ENCODE measurements around the gene RCAN1. TPM values are rescaled to one million over a fixed set of nuclear protein-coding genes. Genes with fewer than 3 reads are reported as not detected.
A peak's percentile ranks its signal among the peaks of the same experiment; 100 is the strongest.

RCAN1 gene
- total and polyA plus RNA-seq, 9 of the 15 experiments (the other 6 are each of a cell fraction or from before 2014, with no cell fraction given), result 4.4 to 16.5 (median 12.3) TPM

DNA sequence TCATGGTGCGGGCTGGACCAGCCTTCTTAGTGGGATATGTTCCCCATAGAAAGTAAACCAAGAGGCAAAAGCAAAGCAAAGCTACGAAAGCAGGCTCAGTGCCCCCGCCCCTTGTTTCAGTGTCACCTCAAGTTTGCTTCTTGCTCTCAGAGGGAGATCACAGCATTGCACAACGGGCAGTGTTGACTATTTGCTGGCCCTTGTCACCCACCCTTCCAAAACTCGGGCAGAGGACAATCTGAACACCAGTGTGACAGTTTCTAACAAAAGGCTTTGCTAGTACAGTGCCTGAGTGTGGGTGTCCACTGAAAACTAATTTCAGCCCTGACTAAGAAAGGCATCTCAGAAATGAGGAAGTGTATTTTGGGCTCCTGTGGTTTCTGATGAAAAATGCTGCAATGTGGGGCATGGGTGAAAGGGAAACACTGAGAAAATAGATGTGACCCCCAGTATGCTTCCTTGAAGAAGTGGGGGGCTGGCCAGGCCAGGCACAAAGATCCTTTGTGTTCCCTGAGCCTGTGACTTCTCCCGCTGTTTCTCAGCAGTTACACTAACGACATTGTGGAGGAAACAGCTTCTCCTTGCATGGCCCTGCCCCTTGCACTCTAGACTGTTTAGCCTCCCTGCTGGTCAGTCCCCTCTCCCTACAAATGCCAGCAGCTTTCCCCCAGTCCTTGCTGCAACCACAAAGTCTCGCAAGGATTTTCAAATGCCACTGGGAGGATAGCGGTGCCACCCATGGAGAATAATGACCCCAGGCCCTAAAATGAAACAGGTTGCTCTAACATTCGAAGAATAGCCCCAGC lies 69.6 kb downstream of the RCAN1 start (continued):
- TF ChIP-seq ZNF584 (CRISPR knock-in tag; IDR thresholded peaks at IDR 0.05; ENCODE audit: low read depth) (peak; percentile 88; the same call in 1 of the 2 replicates), ZNF311 (CRISPR knock-in tag; IDR thresholded peaks at IDR 0.05) (peak; percentile 56; the same call in 1 of the 2 replicates), CBFB (CRISPR knock-in tag; IDR thresholded peaks at IDR 0.05) (0 out of 2 replicates have a peak, but pooled peaks have one; percentile 26), SMARCC2 (IDR thresholded peaks at IDR 0.05; ENCODE audit: low read depth) (peak; percentile 33; the same call in 1 of the 2 replicates), RBM17 (IDR thresholded peaks at IDR 0.05; ENCODE audit: borderline replicate concordance, low read depth, low read length) (no peak), ZKSCAN8 (CRISPR knock-in tag; IDR thresholded peaks at IDR 0.05) (peak; percentile 43; the same call in 1 of the 2 replicates), DDX20 (tag; IDR thresholded peaks at IDR 0.05; ENCODE audit: low read depth) (peak; percentile 44), TRIM24 (IDR thresholded peaks at IDR 0.05) (peak; percentile 55 to 85; a peak in 2 of 4 replicates), NR2F6 (CRISPR knock-in tag; IDR thresholded peaks at IDR 0.05) (no peak), ARHGAP35 (IDR thresholded peaks at IDR 0.05; ENCODE audit: partially characterized antibody) (no peak), FOXA3 (CRISPR knock-in tag; conservative IDR thresholded peaks at IDR 0.05 in 1 of 2, IDR thresholded peaks at IDR 0.05 in 1 of 2) (peak; percentile 33 to 59; a peak in 1 of 4 replicates), STAT5B (CRISPR knock-in tag; IDR thresholded peaks at IDR 0.05) (no peak), ZSCAN32 (CRISPR knock-in tag; IDR thresholded peaks at IDR 0.05) (peak; percentile 68; the same call in 1 of the 2 replicates), TFAM (CRISPR knock-in tag; conservative IDR thresholded peaks at IDR 0.05) (no peak), ZNF274 (IDR thresholded peaks at IDR 0.05; ENCODE audit: borderline replicate concordance, low read depth, low read length) (no peak), CHD1 (IDR thresholded peaks at IDR 0.05; ENCODE audit: low read length) (no peak)
- TF ChIP-seq, protein P1, sequence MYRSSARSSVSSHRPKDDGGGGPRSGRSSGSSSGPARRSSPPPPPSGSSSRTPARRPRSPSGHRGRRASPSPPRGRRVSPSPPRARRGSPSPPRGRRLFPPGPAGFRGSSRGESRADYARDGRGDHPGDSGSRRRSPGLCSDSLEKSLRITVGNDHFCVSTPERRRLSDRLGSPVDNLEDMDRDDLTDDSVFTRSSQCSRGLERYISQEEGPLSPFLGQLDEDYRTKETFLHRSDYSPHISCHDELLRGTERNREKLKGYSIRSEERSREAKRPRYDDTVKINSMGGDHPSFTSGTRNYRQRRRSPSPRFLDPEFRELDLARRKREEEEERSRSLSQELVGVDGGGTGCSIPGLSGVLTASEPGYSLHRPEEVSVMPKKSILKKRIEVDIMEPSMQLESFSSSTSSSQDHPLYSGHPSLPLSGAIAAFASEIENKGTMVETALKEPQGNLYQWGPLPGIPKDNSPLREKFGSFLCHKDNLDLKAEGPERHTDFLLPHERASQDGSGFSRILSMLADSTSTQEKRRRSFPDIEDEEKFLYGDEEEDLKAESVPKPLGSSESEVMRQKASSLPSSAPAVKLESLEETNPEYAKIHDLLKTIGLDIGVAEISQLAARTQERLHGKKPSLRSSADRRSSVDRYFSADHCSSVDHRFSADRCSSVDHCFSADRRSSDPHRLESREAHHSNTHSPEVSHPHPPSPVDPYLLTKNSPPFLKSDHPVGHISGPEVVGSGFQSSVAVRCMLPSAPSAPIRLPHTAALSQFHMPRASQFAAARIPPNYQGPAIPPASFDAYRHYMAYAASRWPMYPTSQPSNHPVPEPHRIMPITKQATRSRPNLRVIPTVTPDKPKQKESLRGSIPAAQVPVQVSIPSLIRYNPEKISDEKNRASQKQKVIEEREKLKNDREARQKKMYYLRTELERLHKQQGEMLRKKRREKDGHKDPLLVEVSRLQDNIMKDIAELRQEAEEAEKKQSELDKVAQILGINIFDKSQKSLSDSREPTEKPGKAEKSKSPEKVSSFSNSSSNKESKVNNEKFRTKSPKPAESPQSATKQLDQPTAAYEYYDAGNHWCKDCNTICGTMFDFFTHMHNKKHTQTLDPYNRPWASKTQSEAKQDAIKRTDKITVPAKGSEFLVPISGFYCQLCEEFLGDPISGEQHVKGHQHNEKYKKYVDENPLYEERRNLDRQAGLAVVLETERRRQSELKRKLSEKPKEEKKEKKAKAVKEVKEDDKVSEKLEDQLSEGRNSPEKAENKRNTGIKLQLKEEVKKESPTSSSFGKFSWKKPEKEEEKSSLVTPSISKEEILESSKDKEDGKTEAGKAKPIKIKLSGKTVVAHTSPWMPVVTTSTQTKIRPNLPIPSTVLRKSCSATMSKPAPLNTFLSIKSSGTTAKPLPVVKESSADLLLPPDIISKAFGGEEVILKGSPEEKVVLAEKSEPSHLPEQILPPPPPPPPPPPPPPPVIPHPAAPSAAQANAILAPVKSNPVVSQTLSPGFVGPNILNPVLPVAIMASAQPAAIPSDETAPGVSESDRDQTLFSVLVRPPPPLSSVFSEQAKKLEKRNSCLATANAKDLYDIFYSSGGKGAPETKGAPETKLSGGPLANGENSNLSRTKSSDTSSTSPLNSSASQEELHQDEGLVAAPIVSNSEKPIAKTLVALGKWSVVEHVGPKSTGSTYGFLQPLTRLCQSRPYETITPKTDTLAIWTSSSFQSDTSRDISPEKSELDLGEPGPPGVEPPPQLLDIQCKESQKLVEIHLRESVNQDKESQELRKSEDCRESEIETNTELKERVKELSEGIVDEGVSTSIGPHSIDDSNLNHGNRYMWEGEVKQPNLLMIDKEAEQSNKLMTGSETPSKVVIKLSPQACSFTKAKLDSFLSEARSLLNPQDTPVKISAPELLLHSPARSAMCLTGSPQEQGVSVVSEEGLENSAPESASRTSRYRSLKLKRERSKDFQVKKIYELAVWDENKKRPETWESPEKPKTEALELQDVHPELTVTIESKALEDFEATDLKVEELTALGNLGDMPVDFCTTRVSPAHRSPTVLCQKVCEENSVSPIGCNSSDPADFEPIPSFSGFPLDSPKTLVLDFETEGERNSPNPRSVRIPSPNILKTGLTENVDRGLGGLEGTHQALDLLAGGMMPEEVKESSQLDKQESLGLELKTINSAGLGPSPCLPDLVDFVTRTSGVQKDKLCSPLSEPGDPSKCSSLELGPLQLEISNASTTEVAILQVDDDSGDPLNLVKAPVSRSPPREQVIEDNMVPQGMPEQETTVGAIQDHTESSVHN (IDR thresholded peaks at IDR 0.05; ENCODE audit: borderline replicate concordance in 1 of 2, low read depth in 1 of 2), result no peak
- TF ChIP-seq, protein P2, sequence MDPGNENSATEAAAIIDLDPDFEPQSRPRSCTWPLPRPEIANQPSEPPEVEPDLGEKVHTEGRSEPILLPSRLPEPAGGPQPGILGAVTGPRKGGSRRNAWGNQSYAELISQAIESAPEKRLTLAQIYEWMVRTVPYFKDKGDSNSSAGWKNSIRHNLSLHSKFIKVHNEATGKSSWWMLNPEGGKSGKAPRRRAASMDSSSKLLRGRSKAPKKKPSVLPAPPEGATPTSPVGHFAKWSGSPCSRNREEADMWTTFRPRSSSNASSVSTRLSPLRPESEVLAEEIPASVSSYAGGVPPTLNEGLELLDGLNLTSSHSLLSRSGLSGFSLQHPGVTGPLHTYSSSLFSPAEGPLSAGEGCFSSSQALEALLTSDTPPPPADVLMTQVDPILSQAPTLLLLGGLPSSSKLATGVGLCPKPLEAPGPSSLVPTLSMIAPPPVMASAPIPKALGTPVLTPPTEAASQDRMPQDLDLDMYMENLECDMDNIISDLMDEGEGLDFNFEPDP (CRISPR knock-in tag; IDR thresholded peaks at IDR 0.05), result 0 out of 2 replicates have a peak, but pooled peaks have one; percentile 12
